ENCODE measurements around the gene TEX53.
A peak's percentile ranks its signal among the peaks of the same experiment; 100 is the strongest.

The TEX53 gene

GRCh38 chr9:114626415-114627020 lies 31.1 kb downstream of the TEX53 start:
- Histone ChIP-seq H3K4me1 (no peaks in the 10 kb centered on the region), H3K27me3 (no peaks in the 10 kb centered on the region), H3K4me2 (no peak overlapping the region), H3K9ac (no peak overlapping the region), H3K9me3 (no peaks in the 10 kb centered on the region), H3K36me3 (peaks cover 100% of the 10 kb centered on the region), H4K20me1 (peaks cover 76% of the 10 kb centered on the region), H3K27ac (no peak overlapping the region), H3K4me3 (no peak overlapping the region)
- TF ChIP-seq Cebpa-rat (IDR thresholded peaks at IDR 0.05) = no peak

- Histone ChIP-seq H3K36me3 (peaks cover 96% of the 10 kb centered on the region), H3K9ac (no peak overlapping the region), H3K4me2 (no peak overlapping the region), H3K9me3 (no peaks in the 10 kb centered on the region), H3K4me1 (peaks cover 7% of the 10 kb centered on the region), H3K27ac (no peak overlapping the region), H4K20me1 (peaks cover 66% of the 10 kb centered on the region), H3K27me3 (no peaks in the 10 kb centered on the region), H3K4me3 (no peak overlapping the region)
- TF ChIP-seq Cebpa-rat (IDR thresholded peaks at IDR 0.05) = no peak
Observed at GRCh38 chr9:114624677-114625076, 32.9 kb downstream of the TEX53 start.

DNA sequence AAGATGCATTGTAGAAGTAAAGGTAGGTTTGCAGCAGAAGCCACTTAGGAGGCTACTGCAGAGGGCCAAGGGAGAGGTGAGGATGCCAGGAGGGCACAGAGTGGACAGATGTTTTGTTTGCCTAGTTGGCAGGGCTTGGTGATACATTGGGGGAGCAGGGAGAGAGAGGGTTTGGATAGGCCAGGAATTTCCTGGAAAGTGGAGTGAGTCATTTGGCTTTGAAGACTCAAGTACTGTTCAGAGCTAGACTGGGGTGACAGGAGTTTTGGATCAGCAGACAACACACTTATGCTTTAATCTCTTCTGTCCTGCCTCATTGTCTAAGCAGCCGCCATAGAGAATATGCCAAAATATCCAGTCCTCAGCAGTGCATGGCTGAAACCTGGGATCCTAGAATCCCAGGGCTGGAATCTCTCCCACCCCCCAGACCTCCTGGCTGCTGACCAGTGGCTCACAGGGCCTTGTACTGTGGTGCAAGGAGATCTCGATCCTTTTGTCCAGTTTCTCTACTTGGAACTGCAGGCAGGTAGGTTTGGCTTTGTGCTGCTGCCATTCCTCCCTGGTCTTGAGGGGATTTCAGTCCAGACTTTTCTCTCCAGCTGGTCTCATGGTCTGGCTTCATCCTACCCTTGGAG lies 35.5 kb downstream of the TEX53 start:
- Histone ChIP-seq H3K36me3 (peaks cover 80% of the 10 kb centered on the region), H3K4me1 (peaks cover 32% of the 10 kb centered on the region), H3K9me3 (no peaks in the 10 kb centered on the region), H4K20me1 (peaks cover 50% of the 10 kb centered on the region; the same call in 1 of the 2 replicates), H3K4me3 (no peak overlapping the region), H3K9ac (no peak overlapping the region), H3K27ac (no peak overlapping the region), H3K27me3 (no peaks in the 10 kb centered on the region), H3K4me2 (no peak overlapping the region)
- no peak for TF ChIP-seq Cebpa-rat (IDR thresholded peaks at IDR 0.05)

- H3K27me3 ChIP-seq = no peaks in the 10 kb centered on the region
- peaks cover 74% of the 10 kb centered on the region for H3K36me3 ChIP-seq
- H3K9me3 ChIP-seq = no peaks in the 10 kb centered on the region
- no peak overlapping the region for H3K4me2 ChIP-seq
- no peak overlapping the region for H3K27ac ChIP-seq
- H3K4me1 ChIP-seq = peaks cover 38% of the 10 kb centered on the region
- H3K9ac ChIP-seq = no peak overlapping the region
- no peak for TF ChIP-seq Cebpa-rat (IDR thresholded peaks at IDR 0.05)
- H3K4me3 ChIP-seq = no peak overlapping the region
- peaks cover 50% of the 10 kb centered on the region; the same call in 1 of the 2 replicates for H4K20me1 ChIP-seq
Observed at GRCh38 chr9:114621561-114621960, 36.0 kb downstream of the TEX53 start.

DNA sequence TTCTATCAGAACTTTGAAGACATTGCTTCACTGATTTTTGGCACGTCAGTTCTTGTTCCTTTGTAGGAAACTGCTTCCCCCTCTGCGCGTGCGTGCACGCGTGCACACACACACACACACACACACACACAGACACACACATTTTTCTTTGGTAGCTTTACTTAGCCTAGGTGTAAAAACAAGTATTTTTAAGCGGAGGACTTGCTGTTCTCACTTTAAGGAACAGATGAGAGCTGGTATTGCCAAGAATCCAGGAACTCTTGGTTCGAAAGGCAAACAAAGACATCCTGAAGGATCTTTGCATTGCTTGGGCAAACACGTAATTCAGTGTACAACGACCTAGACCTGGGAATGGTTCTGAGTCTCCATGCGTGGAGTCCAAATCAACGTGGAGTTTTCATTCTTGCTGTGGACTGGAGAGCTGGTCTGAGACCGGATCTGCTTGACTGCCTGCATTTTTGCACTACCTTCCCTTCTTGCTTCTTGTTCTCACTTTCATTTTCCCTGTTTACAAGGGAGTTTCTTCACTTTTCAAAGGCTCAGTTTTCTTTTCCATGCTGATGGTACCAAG lies 38.3 kb downstream of the TEX53 start:
- H3K36me3 ChIP-seq = peaks cover 59% of the 10 kb centered on the region

DNA sequence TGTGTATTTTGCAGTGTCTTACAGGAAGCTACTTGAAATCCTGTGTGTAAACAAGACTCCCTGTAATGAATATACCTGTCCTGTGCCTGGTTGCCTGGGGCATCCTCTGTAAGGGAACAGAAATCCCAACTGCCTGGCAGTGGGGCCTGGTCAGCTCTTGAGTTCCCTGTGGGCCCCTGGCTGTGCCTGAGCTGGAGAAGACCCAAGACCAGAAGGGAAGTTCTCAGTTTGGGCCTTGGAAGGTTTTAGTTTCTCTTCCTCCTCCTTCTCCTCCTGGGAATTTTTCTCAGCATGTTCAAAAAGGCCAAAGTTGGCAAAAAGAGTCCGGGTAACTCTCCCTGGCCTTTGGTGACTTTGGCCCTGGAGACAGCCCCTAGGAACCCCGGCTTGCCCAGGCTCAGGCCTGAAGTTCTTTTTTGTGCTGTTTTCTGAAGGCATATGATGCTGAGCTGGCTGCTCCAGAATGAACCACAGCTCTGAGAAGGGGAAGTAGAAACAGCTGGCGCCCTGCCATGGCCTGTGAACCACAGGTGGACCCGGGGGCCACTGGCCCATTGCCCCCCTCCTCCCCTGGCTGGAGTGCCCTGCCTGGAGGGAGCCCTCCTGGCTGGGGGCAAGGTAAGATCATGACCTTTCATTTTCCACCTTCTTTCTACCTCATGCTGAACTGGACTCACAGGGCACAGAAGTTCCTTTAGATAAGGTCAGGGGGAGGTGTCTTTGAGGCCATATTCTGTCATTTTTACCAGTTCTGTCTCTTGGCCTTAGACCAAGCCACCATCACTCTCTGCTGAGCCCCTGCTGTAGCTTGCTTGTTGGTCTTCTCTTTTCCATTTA lies 40.7 kb downstream of the TEX53 start:
- Histone ChIP-seq H3K27ac (peak overlapping the region; percentile 82), H3K36me3 (peaks cover 37% of the 10 kb centered on the region), H3K9me3 (no peaks in the 10 kb centered on the region), H3K4me1 (peaks cover 69% of the 10 kb centered on the region), H3K9ac (peak overlapping the region; percentile 73), H3K4me2 (peak overlapping the region; percentile 91), H4K20me1 (peaks cover 33% of the 10 kb centered on the region; the same call in 1 of the 2 replicates), H3K27me3 (no peaks in the 10 kb centered on the region), H3K4me3 (no peak overlapping the region)
- TF ChIP-seq Cebpa-rat (IDR thresholded peaks at IDR 0.05) = no peak

More for the DNA sequence above, 38.3 kb downstream of the TEX53 start:
- H3K27me3 ChIP-seq = no peaks in the 10 kb centered on the region
- peaks cover 47% of the 10 kb centered on the region for H3K4me1 ChIP-seq
- peak overlapping the region; percentile 56 for H3K4me3 ChIP-seq
- H3K9me3 ChIP-seq = no peaks in the 10 kb centered on the region
- peak overlapping the region; percentile 75 for H3K9ac ChIP-seq
- peaks cover 42% of the 10 kb centered on the region; the same call in 1 of the 2 replicates for H4K20me1 ChIP-seq
- no peak for TF ChIP-seq Cebpa-rat (IDR thresholded peaks at IDR 0.05)
- peak overlapping the region; percentile 82 for H3K27ac ChIP-seq
- H3K4me2 ChIP-seq = peak overlapping the region; percentile 91

DNA sequence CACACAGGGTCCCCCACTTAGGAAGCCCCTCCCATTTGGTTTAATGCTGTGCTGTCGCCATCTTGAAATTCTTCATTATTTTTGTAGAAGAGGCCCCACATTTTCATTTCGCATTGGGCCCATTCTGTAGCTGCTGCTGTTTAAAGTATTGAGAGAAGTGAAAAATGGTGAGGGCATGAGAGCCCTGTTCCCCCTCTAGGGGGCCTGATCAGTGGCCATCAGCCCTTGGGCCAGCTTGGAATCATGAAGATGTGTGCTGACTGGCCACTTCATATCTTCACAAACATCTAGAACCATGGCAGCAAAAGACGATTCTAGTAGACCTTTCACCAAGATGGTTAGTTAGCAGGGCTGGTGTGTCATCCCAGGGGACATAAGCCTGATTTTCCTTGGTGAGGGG lies 43.2 kb downstream of the TEX53 start:
- H3K4me3 ChIP-seq = no peak overlapping the region
- no peak overlapping the region for H3K9ac ChIP-seq
- H4K20me1 ChIP-seq = peaks cover 23% of the 10 kb centered on the region; the same call in 1 of the 2 replicates
- peak overlapping the region; percentile 92; the same call in 1 of the 2 replicates for H3K4me2 ChIP-seq
- H3K27me3 ChIP-seq = no peaks in the 10 kb centered on the region
- H3K36me3 ChIP-seq = peaks cover 19% of the 10 kb centered on the region; the same call in 1 of the 2 replicates
- no peaks in the 10 kb centered on the region for H3K9me3 ChIP-seq
- H3K4me1 ChIP-seq = peaks cover 75% of the 10 kb centered on the region
- H3K27ac ChIP-seq = no peak overlapping the region
- TF ChIP-seq Cebpa-rat (IDR thresholded peaks at IDR 0.05) = no peak

DNA sequence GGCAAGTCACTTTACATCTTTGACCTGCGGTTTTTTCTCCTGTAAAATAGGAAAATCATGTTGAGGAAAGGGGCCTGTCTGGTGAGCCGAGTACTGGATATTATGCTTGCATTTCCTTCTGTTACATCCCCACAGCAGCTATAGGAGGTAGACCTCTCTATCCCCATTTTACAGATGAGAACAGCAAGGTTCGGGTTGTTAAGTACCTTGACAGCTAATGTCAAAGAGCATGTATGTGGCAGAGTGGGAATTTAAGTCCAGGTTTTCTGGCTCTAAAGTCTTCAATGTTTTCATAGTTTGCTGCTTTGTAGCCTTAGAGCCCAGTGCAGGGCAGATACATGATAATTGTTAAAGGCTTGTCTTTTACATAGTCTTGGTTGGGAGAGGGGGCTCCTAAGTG lies 43.7 kb downstream of the TEX53 start:
- Histone ChIP-seq H3K4me1 (peaks cover 70% of the 10 kb centered on the region), H4K20me1 (peaks cover 23% of the 10 kb centered on the region; the same call in 1 of the 2 replicates), H3K27me3 (no peaks in the 10 kb centered on the region), H3K36me3 (peaks cover 19% of the 10 kb centered on the region; the same call in 1 of the 2 replicates), H3K9me3 (no peaks in the 10 kb centered on the region), H3K27ac (no peak overlapping the region), H3K4me3 (no peak overlapping the region), H3K9ac (no peak overlapping the region), H3K4me2 (peak overlapping the region; percentile 92)
- TF ChIP-seq Cebpa-rat (IDR thresholded peaks at IDR 0.05) = no peak

DNA sequence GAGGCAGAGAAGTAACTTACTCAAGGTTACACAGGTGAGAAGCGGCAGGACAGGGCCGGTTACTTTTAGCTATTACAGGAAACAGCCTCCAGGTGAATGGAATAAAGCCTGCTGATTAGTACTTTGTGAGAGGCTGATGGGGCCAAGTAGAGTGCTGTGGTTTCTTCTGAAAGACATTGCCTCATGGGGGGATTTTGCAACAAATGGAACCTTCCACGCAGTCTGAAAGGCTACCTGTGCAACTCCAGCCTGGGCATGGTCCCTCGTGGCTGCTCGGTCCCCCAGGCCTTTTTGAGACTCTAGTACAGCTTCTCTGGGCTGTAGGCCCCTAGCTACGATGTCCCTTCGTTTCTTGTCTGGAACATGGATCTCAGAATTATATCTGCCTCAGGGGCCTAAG lies 44.5 kb downstream of the TEX53 start:
- no peak for TF ChIP-seq Cebpa-rat (IDR thresholded peaks at IDR 0.05)
- peaks cover 23% of the 10 kb centered on the region; the same call in 1 of the 2 replicates for H4K20me1 ChIP-seq
- H3K9ac ChIP-seq = 0 out of 2 replicates have a peak overlapping the region, but pooled peaks have one; percentile 98
- no peaks in the 10 kb centered on the region for H3K9me3 ChIP-seq
- peaks cover 62% of the 10 kb centered on the region for H3K4me1 ChIP-seq
- no peak overlapping the region for H3K4me3 ChIP-seq
- H3K27me3 ChIP-seq = no peaks in the 10 kb centered on the region
- H3K36me3 ChIP-seq = peaks cover 14% of the 10 kb centered on the region; the same call in 1 of the 2 replicates
- H3K27ac ChIP-seq = peak overlapping the region; percentile 15; the same call in 1 of the 2 replicates
- peak overlapping the region; percentile 92 for H3K4me2 ChIP-seq

All from BLaER1 (cell line).